Small intestine (tissue), 7 donors: ENCODE data around the gene FBN1. TPM values are rescaled to one million over a fixed set of nuclear protein-coding genes. Genes with fewer than 3 reads are reported as not detected.

ENCODE experiments used
- DNase-seq, 2 donors: peaks; one replicate each; pipeline versions ENCODE4 v3.0.0 to v3.0.0-alpha.2; 2013
- FAIRE-seq: peaks from 2 replicates; lab custom pipeline; 2012; peaks lifted over from hg19 to GRCh38; lab: Jason Lieb, UNC
- H3K27ac ChIP-seq, 3 donors: one replicate each; pipeline ENCODE4 v1.5.1; 2013; ENCODE audit warnings: low read length in 2 of 3, mild to moderate bottlenecking in 2 of 3, control low read depth in 1 of 3, inconsistent platforms in 1 of 3, low read depth in 1 of 3, moderate library complexity in 1 of 3
- H3K27me3 ChIP-seq, 3 donors: one replicate each; pipeline ENCODE4 v1.6.1; 2013; ENCODE audit warnings: low read length in 3 of 3, inconsistent platforms in 1 of 3; ENCODE audit not compliant: control insufficient read depth in 3 of 3, insufficient read depth in 3 of 3
- H3K36me3 ChIP-seq, 3 donors: one replicate each; pipeline ENCODE4 v1.6.1; 2013; ENCODE audit warnings: low read length in 3 of 3, inconsistent platforms in 1 of 3, low read depth in 1 of 3, mild to moderate bottlenecking in 1 of 3, moderate library complexity in 1 of 3; ENCODE audit not compliant: control insufficient read depth in 3 of 3, insufficient read depth in 2 of 3
- H3K4me1 ChIP-seq, 3 donors: one replicate each; pipeline ENCODE4 v1.6.1; 2013; ENCODE audit warnings: low read length in 2 of 3, inconsistent platforms in 1 of 3, low read depth in 1 of 3, mild to moderate bottlenecking in 1 of 3, moderate library complexity in 1 of 3; ENCODE audit not compliant: control insufficient read depth in 3 of 3, insufficient read depth in 2 of 3
- H3K4me3 ChIP-seq, 3 donors: one replicate each; pipeline ENCODE4 v1.5.1; 2013; ENCODE audit warnings: low read length in 3 of 3, control low read depth in 1 of 3, inconsistent platforms in 1 of 3, low read depth in 1 of 3, mild to moderate bottlenecking in 1 of 3, moderate library complexity in 1 of 3
- H3K9me3 ChIP-seq, 2 donors: one replicate each; pipeline ENCODE4 v1.6.1; 2013; ENCODE audit warnings: low read depth in 1 of 2, low read length in 1 of 2; ENCODE audit not compliant: control insufficient read depth in 2 of 2, insufficient read depth in 1 of 2
- WGBS, 3 donors: extraction: QIAGEN DNeasy Blood & Tissue Kit; methylation state at CpG; one replicate each; pipeline ENCODE4 v1.1.7; 2013; 5-methylcytosine and 5-hydroxymethylcytosine counted together
- polyA plus RNA-seq, 4 donors: library from polyadenylated mRNA; stranded (reverse) in 3 of 4; unstranded in 1 of 4; fragments of 200-250 nt in 3 of 4; fragments of 120-200 nt in 1 of 4; gene quantifications; one replicate each; pipeline versions ENCODE4 v1.2.1 to v1.2.3, GENCODE V29; 2013
- donor health status: healthy with polysubstance abuse.
- donor health status: control.
- donor health status: control.
- donor health status: Bipolar disorder and iron deficiency.
- donor health status: healthy.

Gene FBN1
- polyA plus RNA-seq, 4 donors = 1.1 to 33.9 (median 11.3) TPM

GRCh38 chr15:48679952-48680351 is 34.4 kb upstream of the FBN1 start:
- WGBS, 3 donors = 35 to 65% (median 64%) methylated on average over 2 of the region's 2 CpGs
- FAIRE-seq (no peak), DNase-seq (peak in 1 of 2 donors; percentile 14)

GRCh38 chr15:48678851-48679250 is 33.3 kb upstream of the FBN1 start:
- no peaks in the 10 kb centered on the region for H3K36me3 ChIP-seq
- no peak for FAIRE-seq
- H3K4me1 ChIP-seq = no peaks in the 10 kb centered on the region
- H3K27ac ChIP-seq = no peak overlapping the region
- no peaks in the 10 kb centered on the region for H3K9me3 ChIP-seq
- no peak overlapping the region for H3K4me3 ChIP-seq
- no peaks in the 10 kb centered on the region for H3K27me3 ChIP-seq
- 92 to 93% (median 92%) methylated on average over 7 of the region's 7 CpGs for WGBS, 3 donors
- no peak for DNase-seq

More at GRCh38 chr15:48679952-48680351, 34.4 kb upstream of the FBN1 start:
- no peaks in the 10 kb centered on the region for H3K4me1 ChIP-seq
- no peak overlapping the region for H3K27ac ChIP-seq
- no peaks in the 10 kb centered on the region for H3K9me3 ChIP-seq
- H3K36me3 ChIP-seq = no peaks in the 10 kb centered on the region
- no peaks in the 10 kb centered on the region for H3K27me3 ChIP-seq
- H3K4me3 ChIP-seq = no peak overlapping the region

- H3K9me3 ChIP-seq = no peaks in the 10 kb centered on the region
- no peak overlapping the region for H3K4me3 ChIP-seq
- no peaks in the 10 kb centered on the region for H3K27me3 ChIP-seq
- FAIRE-seq (no peak), DNase-seq (no peak)
- H3K27ac ChIP-seq = no peak overlapping the region
- no peaks in the 10 kb centered on the region for H3K4me1 ChIP-seq
- 75 to 84% (median 79%) methylated on average over 2 of the region's 2 CpGs for WGBS, 3 donors
- H3K36me3 ChIP-seq = no peaks in the 10 kb centered on the region
These were observed 32.3 kb upstream of the FBN1 start for GRCh38 chr15:48677821-48678220.

GRCh38 chr15:48675436-48675835 is 29.9 kb upstream of the FBN1 start:
- H3K36me3 ChIP-seq = no peaks in the 10 kb centered on the region
- no peak for FAIRE-seq
- 90 to 95% (median 93%) methylated on average over 4 of the region's 4 CpGs for WGBS, 3 donors

DNA sequence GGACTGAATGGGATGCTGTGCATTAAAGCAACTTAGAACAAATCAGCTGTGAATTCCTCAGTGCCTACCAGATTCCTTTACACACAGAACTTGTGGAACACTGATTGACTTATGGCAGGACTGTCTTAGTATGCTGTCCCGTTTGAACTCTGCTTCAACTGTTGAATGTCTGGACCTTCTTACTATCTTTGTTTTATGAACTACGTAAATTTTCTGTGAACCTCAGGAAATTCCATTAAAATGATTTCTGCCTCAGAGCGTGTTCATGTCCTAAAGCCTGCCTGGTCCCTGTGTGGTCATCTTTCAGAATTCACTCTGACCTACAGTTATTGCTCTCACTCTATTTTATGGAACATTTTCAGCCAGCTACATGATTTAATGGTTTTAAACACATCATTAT is 29.4 kb upstream of the FBN1 start:
- H3K36me3 ChIP-seq = no peaks in the 10 kb centered on the region
- H3K4me1 ChIP-seq = no peaks in the 10 kb centered on the region
- no peaks in the 10 kb centered on the region for H3K9me3 ChIP-seq
- no peaks in the 10 kb centered on the region for H3K27me3 ChIP-seq
- WGBS, 3 donors = 59 to 61% (median 61%) methylated on average over 3 of the region's 3 CpGs
- DNase-seq (no peak), FAIRE-seq (no peak)
- no peak overlapping the region for H3K27ac ChIP-seq
- H3K4me3 ChIP-seq = no peak overlapping the region

More at GRCh38 chr15:48675436-48675835, 29.9 kb upstream of the FBN1 start:
- no peak overlapping the region for H3K27ac ChIP-seq
- no peaks in the 10 kb centered on the region for H3K4me1 ChIP-seq
- DNase-seq = no peak
- no peaks in the 10 kb centered on the region for H3K27me3 ChIP-seq
- no peaks in the 10 kb centered on the region for H3K9me3 ChIP-seq
- H3K4me3 ChIP-seq = no peak overlapping the region

DNA sequence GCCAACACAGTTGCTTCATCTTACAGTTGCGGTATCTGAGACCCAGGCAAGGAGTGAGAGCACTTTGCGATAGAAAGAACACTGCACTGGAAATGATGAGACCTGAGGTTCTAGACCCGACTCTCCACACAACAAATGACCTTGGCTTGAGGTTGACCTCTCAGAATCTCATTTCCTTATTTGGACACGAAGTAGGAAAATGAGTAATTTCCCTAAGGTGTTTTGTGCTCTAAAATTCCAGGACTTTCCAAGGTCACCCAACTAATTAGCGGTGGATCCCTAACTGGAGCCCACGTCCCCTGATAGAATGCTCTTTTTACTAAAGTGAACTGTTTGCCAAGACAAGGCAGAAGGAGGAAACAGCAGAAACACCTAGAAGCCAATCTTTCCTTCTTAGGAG is 26.7 kb upstream of the FBN1 start:
- 81 to 85% (median 83%) methylated on average over 6 of the region's 6 CpGs for WGBS, 3 donors
- FAIRE-seq = no peak
- no peak overlapping the region for H3K4me3 ChIP-seq

DNA sequence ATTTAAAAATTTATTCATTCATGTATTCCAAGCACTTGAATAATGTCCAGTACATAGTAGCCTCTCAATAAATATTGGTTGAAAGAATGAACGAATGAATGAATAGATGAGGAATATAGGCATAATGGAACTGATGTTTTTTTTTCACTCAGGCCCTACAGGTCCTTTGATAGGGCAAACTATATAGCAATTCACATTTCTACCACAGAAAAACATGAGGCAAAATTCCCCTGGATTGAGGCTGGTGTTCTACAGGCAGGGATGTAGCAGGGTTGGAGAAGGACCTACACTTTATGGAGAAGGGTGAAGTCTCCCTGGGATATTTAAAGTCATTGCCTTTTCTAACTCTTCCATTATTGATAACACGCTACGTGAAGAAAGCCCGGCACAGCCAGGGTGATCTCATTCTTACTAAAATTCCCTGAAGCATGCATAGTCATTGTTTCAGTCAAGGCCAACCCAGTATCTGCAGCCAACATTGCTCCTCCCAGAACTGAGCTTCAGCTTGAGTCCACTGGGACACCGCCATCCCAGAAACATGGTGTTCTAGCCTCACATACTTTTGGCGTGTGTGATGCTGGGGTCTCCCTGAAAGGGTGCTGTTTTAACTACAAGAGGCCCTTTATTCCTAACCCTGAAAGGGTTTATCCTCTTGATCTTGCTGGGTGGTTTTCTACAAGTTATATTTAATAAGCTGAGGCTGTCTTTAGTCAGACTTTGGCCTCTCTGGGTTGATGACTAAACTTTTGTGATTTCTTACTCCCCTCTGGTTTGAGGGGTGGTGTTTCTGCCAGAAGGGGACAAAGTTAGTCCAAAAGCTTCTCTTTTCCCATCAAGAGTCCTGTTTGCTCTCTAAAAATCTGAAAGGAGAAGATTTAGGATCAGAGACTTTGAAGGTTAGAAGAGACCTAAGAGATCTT is 25.9 kb upstream of the FBN1 start:
- H3K9me3 ChIP-seq = no peaks in the 10 kb centered on the region
- DNase-seq = no peak
- no peak overlapping the region for H3K4me3 ChIP-seq
- H3K36me3 ChIP-seq = no peaks in the 10 kb centered on the region
- H3K27me3 ChIP-seq = no peaks in the 10 kb centered on the region
- FAIRE-seq = no peak
- H3K4me1 ChIP-seq = no peaks in the 10 kb centered on the region
- 67 to 77% (median 72%) methylated on average over 6 of the region's 6 CpGs for WGBS, 3 donors
- H3K27ac ChIP-seq = no peak overlapping the region

More for the DNA sequence above, 26.7 kb upstream of the FBN1 start:
- no peak for DNase-seq
- H3K27me3 ChIP-seq = no peaks in the 10 kb centered on the region
- H3K9me3 ChIP-seq = no peaks in the 10 kb centered on the region
- no peaks in the 10 kb centered on the region for H3K36me3 ChIP-seq
- no peaks in the 10 kb centered on the region for H3K4me1 ChIP-seq
- H3K27ac ChIP-seq = no peak overlapping the region

- Histone ChIP-seq H3K36me3 (no peaks in the 10 kb centered on the region), H3K27ac (no peak overlapping the region), H3K4me3 (no peak overlapping the region), H3K27me3 (no peaks in the 10 kb centered on the region), H3K4me1 (no peaks in the 10 kb centered on the region), H3K9me3 (no peaks in the 10 kb centered on the region)
- FAIRE-seq = no peak
- no peak for DNase-seq
- 71 to 82% (median 80%) methylated on average over 1 of the region's 1 CpG for WGBS, 3 donors
These were observed 22.2 kb upstream of the FBN1 start for GRCh38 chr15:48667701-48668100.
